HEK293 (cell line): ENCODE results near the gene THSD7A.
"Not testable (repeated sequence)": the region's sequence is repeated elsewhere in the genome, so short reads cannot be mapped to it uniquely, and the experiment has no call there.

ENCODE experiments used
- CTCF ChIA-PET: fragments of 350-600 bp; formaldehyde crosslinking; extraction: SDS; loops from one replicate; lab custom pipeline; 2021; ENCODE audit warnings: antibody characterized with exemption; lab: Yijun Ruan, JAX
- POLR2A ChIA-PET: fragments of 300-600 bp; formaldehyde crosslinking; extraction: SDS; loops from one replicate; lab custom pipeline; 2020; ENCODE audit warnings: antibody characterized with exemption, inconsistent platforms; lab: Yijun Ruan, JAX
- H3K27ac ChIP-seq: fragments of 200-500 bp; sonication (Bioruptor generic); 2 replicates; pipeline ENCODE4 v1.5.1; 2014; ENCODE audit warnings: low read depth, low read length, control low read depth, inconsistent platforms; ENCODE audit errors: extremely low read depth
- H3K36me3 ChIP-seq, 2 experiments: fragments of 200-500 bp in 1 of 2; sonication (Bioruptor generic) in 1 of 2; 1 replicate in 1 of 2; 2 replicates in 1 of 2; pipeline ENCODE4 v1.5.1; 2014 to 2017; ENCODE audit warnings: inconsistent platforms in 2 of 2, low read length in 2 of 2; ENCODE audit not compliant: control insufficient read depth in 2 of 2, insufficient read depth in 1 of 2
- H3K4me1 ChIP-seq: fragments of 200-500 bp; sonication (Bioruptor generic); 2 replicates; pipeline ENCODE4 v1.5.1; 2014; ENCODE audit warnings: mild to moderate bottlenecking, low read length, inconsistent platforms; ENCODE audit not compliant: control insufficient read depth, insufficient read depth
- H3K4me3 ChIP-seq: 2 replicates; pipeline ENCODE4 v1.5.1; 2011; ENCODE audit warnings: low read depth, mild to moderate bottlenecking, control low read depth, low read length, moderate library complexity
- H3K9me3 ChIP-seq: fragments of 200-500 bp; sonication (Bioruptor generic); 2 replicates; pipeline ENCODE4 v1.5.1; 2014; ENCODE audit warnings: low read depth, low read length, inconsistent platforms; ENCODE audit not compliant: control insufficient read depth, insufficient read depth
- KLF9 ChIP-seq: fragments of 450-650 bp; formaldehyde crosslinking; IDR thresholded peaks from 2 replicates; pipeline ENCODE4 v1.5.1; 2016; ENCODE audit warnings: missing biosample characterization, missing genetic modification characterization, low read depth
- MZF1 ChIP-seq: fragments of 450-650 bp; formaldehyde crosslinking; IDR thresholded peaks from 2 replicates; pipeline ENCODE4 v1.5.1; 2017; ENCODE audit warnings: missing biosample characterization, missing genetic modification characterization, borderline replicate concordance
- REPIN1 ChIP-seq: fragments of 450-650 bp; formaldehyde crosslinking; IDR thresholded peaks from 2 replicates; pipeline ENCODE4 v1.5.1; 2017; ENCODE audit warnings: missing biosample characterization, missing genetic modification characterization, low read depth
- SETDB1 ChIP-seq: IDR thresholded peaks from one replicate; pipeline ENCODE4 v1.6.1; 2017; ENCODE audit warnings: mild to moderate bottlenecking, low read length, moderate library complexity, mixed read lengths; ENCODE audit not compliant: insufficient read length
- TCF7L2 ChIP-seq: IDR thresholded peaks from 2 replicates; pipeline ENCODE4 v1.6.1; 2011; ENCODE audit warnings: low read depth, mild to moderate bottlenecking, inconsistent platforms, low read length, moderate library complexity, borderline replicate concordance
- TRIM28 ChIP-seq: IDR thresholded peaks from 2 replicates; pipeline ENCODE4 v1.6.1; 2011; ENCODE audit warnings: low read length, control low read depth, borderline replicate concordance
- WT1 ChIP-seq: fragments of 450-650 bp; formaldehyde crosslinking; IDR thresholded peaks from 2 replicates; pipeline ENCODE4 v1.5.1; 2016; ENCODE audit warnings: missing biosample characterization, missing genetic modification characterization
- ZBTB1 ChIP-seq: fragments of 450-650 bp; formaldehyde crosslinking; IDR thresholded peaks from 2 replicates; pipeline ENCODE4 v1.5.1; 2016; ENCODE audit warnings: missing biosample characterization, missing genetic modification characterization
- ZBTB21 ChIP-seq: fragments of 450-650 bp; formaldehyde crosslinking; IDR thresholded peaks from 2 replicates; pipeline ENCODE4 v1.5.1; 2017; ENCODE audit warnings: missing biosample characterization, missing genetic modification characterization
- ZBTB48 ChIP-seq: fragments of 450-650 bp; formaldehyde crosslinking; IDR thresholded peaks from 2 replicates; pipeline ENCODE4 v1.5.1; 2016; ENCODE audit warnings: missing biosample characterization, missing genetic modification characterization
- ZEB2 ChIP-seq: fragments of 450-650 bp; formaldehyde crosslinking; IDR thresholded peaks from 2 replicates; pipeline ENCODE4 v1.5.1; 2016; ENCODE audit warnings: missing biosample characterization, missing genetic modification characterization
- ZNF112 ChIP-seq: fragments of 450-650 bp; formaldehyde crosslinking; IDR thresholded peaks from 2 replicates; pipeline ENCODE4 v1.5.0; 2017; ENCODE audit warnings: missing biosample characterization, missing genetic modification characterization
- ZNF155 ChIP-seq: fragments of 450-650 bp; formaldehyde crosslinking; IDR thresholded peaks from 2 replicates; pipeline ENCODE4 v1.5.1; 2016; ENCODE audit warnings: missing biosample characterization, missing genetic modification characterization
- ZNF174 ChIP-seq: fragments of 450-650 bp; formaldehyde crosslinking; IDR thresholded peaks from 2 replicates; pipeline ENCODE4 v1.5.0; 2017; ENCODE audit warnings: missing biosample characterization, mild to moderate bottlenecking, missing genetic modification characterization
- ZNF211 ChIP-seq: fragments of 450-650 bp; formaldehyde crosslinking; IDR thresholded peaks from 2 replicates; pipeline ENCODE4 v1.5.1; 2016; ENCODE audit warnings: low read depth, missing biosample characterization, missing genetic modification characterization
- ZNF221 ChIP-seq: fragments of 450-650 bp; formaldehyde crosslinking; IDR thresholded peaks from 2 replicates; pipeline ENCODE4 v1.5.1; 2017; ENCODE audit warnings: missing biosample characterization, missing genetic modification characterization, borderline replicate concordance
- ZNF223 ChIP-seq: fragments of 450-650 bp; formaldehyde crosslinking; IDR thresholded peaks from 2 replicates; pipeline ENCODE4 v1.5.1; 2016; ENCODE audit warnings: missing biosample characterization, missing genetic modification characterization
- ZNF335 ChIP-seq: fragments of 450-650 bp; formaldehyde crosslinking; conservative IDR thresholded peaks from 2 replicates; pipeline ENCODE4 v1.5.1; 2016; ENCODE audit warnings: missing biosample characterization, missing genetic modification characterization
- ZNF391 ChIP-seq: fragments of 450-650 bp; formaldehyde crosslinking; IDR thresholded peaks from 2 replicates; pipeline ENCODE4 v1.5.1; 2016; ENCODE audit warnings: low read depth, missing biosample characterization, missing genetic modification characterization, borderline replicate concordance
- ZNF558 ChIP-seq: fragments of 450-650 bp; formaldehyde crosslinking; IDR thresholded peaks from 2 replicates; pipeline ENCODE4 v1.5.1; 2016; ENCODE audit warnings: missing biosample characterization, missing genetic modification characterization
- ZNF561 ChIP-seq: fragments of 450-650 bp; IDR thresholded peaks from 2 replicates; pipeline ENCODE4 v1.5.1; 2018; ENCODE audit warnings: missing biosample characterization, missing genetic modification characterization, borderline replicate concordance
- ZNF600 ChIP-seq: fragments of 450-650 bp; formaldehyde crosslinking; IDR thresholded peaks from 2 replicates; pipeline ENCODE4 v1.5.1; 2016; ENCODE audit warnings: missing biosample characterization, missing genetic modification characterization
- ZNF658 ChIP-seq: fragments of 450-650 bp; formaldehyde crosslinking; IDR thresholded peaks from 2 replicates; pipeline ENCODE4; 2016; ENCODE audit warnings: missing biosample characterization, missing genetic modification characterization
- ZNF660 ChIP-seq: fragments of 450-650 bp; IDR thresholded peaks from 2 replicates; pipeline ENCODE4 v1.5.1; 2018; ENCODE audit warnings: missing biosample characterization, mild to moderate bottlenecking, missing genetic modification characterization
- ZNF707 ChIP-seq: fragments of 450-650 bp; formaldehyde crosslinking; IDR thresholded peaks from 2 replicates; pipeline ENCODE4 v1.5.1; 2016; ENCODE audit warnings: missing biosample characterization, missing genetic modification characterization
- ZSCAN18 ChIP-seq: fragments of 450-650 bp; formaldehyde crosslinking; IDR thresholded peaks from 2 replicates; pipeline ENCODE4 v1.5.1; 2016; ENCODE audit warnings: missing biosample characterization, missing genetic modification characterization
- ZSCAN23 ChIP-seq: fragments of 450-650 bp; formaldehyde crosslinking; IDR thresholded peaks from 2 replicates; pipeline ENCODE4 v1.5.1; 2016; ENCODE audit warnings: missing biosample characterization, missing genetic modification characterization

The THSD7A gene

GRCh38 chr7:11447106-11447505 is 384.9 kb downstream of the THSD7A start (continued):
- TF ChIP-seq ZSCAN18 (no peak), SETDB1 (no peak)

- POLR2A ChIA-PET, H3K4me3 ChIP-seq, H3K36me3 ChIP-seq, H3K4me1 ChIP-seq, H3K9me3 ChIP-seq, CTCF ChIA-PET, H3K27ac ChIP-seq: not testable (repeated sequence)
Measured at GRCh38 chr7:11443934-11444333, 388.1 kb downstream of the THSD7A start.

- Histone ChIP-seq H3K27ac (no peak overlapping the region), H3K36me3 (no peaks in the 10 kb centered on the region)
- POLR2A ChIA-PET = no interaction called here
- CTCF ChIA-PET = no interaction called here
- TF ChIP-seq ZNF221 = no peak
- no peak for TF ChIP-seq ZBTB48
- no peak for TF ChIP-seq REPIN1
- TF ChIP-seq ZNF658 (tag by site-specific recombination) = no peak
- no peak for TF ChIP-seq ZNF561 (tag by site-specific recombination)
- no peak for TF ChIP-seq ZBTB21 (tag by site-specific recombination)
- no peak for TF ChIP-seq ZNF174 (tag by site-specific recombination)
- TF ChIP-seq ZNF211 = no peak
- no peak for TF ChIP-seq WT1
- TF ChIP-seq MZF1 (tag by site-specific recombination) = no peak
- TF ChIP-seq KLF9 (tag by site-specific recombination) = no peak
- no peak for TF ChIP-seq TRIM28
- TF ChIP-seq ZNF391 = no peak
- TF ChIP-seq, all 188 proteins: peak for 0
- H3K9me3 ChIP-seq = no peaks in the 10 kb centered on the region
- no peaks in the 10 kb centered on the region for H3K4me1 ChIP-seq
- H3K4me3 ChIP-seq = no peak overlapping the region
Measured at GRCh38 chr7:11437994-11438393, 394.0 kb downstream of the THSD7A start.

GRCh38 chr7:11436773-11437524 is 395.0 kb downstream of the THSD7A start:
- POLR2A ChIA-PET = no interaction called here

GRCh38 chr7:11436316-11436715 is 395.7 kb downstream of the THSD7A start:
- no peaks in the 10 kb centered on the region for H3K9me3 ChIP-seq
- POLR2A ChIA-PET = no interaction called here
- no peaks in the 10 kb centered on the region for H3K4me1 ChIP-seq
- no peaks in the 10 kb centered on the region for H3K36me3 ChIP-seq
- H3K27ac ChIP-seq = no peak overlapping the region
- CTCF ChIA-PET = interaction anchor here (0.7 kb wide), 1 partner anchor 17 kb away, joined by 3 read pairs; no protein-coding TSS in a partner anchor
- H3K4me3 ChIP-seq = no peak overlapping the region
- TF ChIP-seq ZNF335 (tag by site-specific recombination) (no peak), ZNF600 (tag by site-specific recombination) (no peak), ZNF391 (no peak), ZNF660 (tag by site-specific recombination) (no peak), ZSCAN23 (no peak), ZNF155 (tag by site-specific recombination) (no peak), ZBTB1 (no peak), ZEB2 (tag by site-specific recombination) (no peak), ZNF112 (tag by site-specific recombination) (no peak), ZNF223 (tag by site-specific recombination) (no peak), ZNF707 (tag by site-specific recombination) (no peak), TCF7L2 (no peak)

More at GRCh38 chr7:11436773-11437524, 395.0 kb downstream of the THSD7A start:
- no peaks in the 10 kb centered on the region for H3K9me3 ChIP-seq
- CTCF ChIA-PET = interaction anchor here (0.7 kb wide), 1 partner anchor 265 kb away, joined by 4 read pairs; no protein-coding TSS in a partner anchor
- H3K27ac ChIP-seq = no peak overlapping the region
- no peaks in the 10 kb centered on the region for H3K36me3 ChIP-seq
- H3K4me1 ChIP-seq = no peaks in the 10 kb centered on the region
- no peak for TF ChIP-seq ZNF558 (tag by site-specific recombination)
- TF ChIP-seq, all 188 proteins: peak for 0
- no peak overlapping the region for H3K4me3 ChIP-seq
